ENCODE results near the gene PASK. TPM values are rescaled to one million over a fixed set of nuclear protein-coding genes. Genes with fewer than 3 reads are reported as not detected.

PASK gene
- total and polyA plus RNA-seq, 2 donors from 2014 or later, result 3.1 to 26.0 TPM

- TF ChIP-seq CTCF (IDR thresholded peaks at IDR 0.05; ENCODE audit: borderline replicate concordance, extremely low read depth, insufficient read depth), result no peak
Measured at GRCh38 chr2:241156971-241157441, 7.7 kb upstream of the PASK start.

GRCh38 chr2:241155936-241156335 lies 6.7 kb upstream of the PASK start:
- DNase-seq (peak in 1 of 5 donors; percentile 11), FAIRE-seq (no peak)
- Histone ChIP-seq H3K9me3 (ENCODE audit: control insufficient read depth in 2 of 3, insufficient read depth in 1 of 3, low read length in 3 of 3) (no peaks in the 10 kb centered on the region), H3K9ac (ENCODE audit: low read length in 3 of 3) (no peak overlapping the region), H3K36me3 (ENCODE audit: control insufficient read depth in 2 of 3, insufficient read depth in 3 of 3, low read length in 3 of 3) (peaks cover 0 to 23% (median 18%) of the 10 kb centered on the region in 3 donors), H3K27ac (ENCODE audit: low read depth in 2 of 2, low read length in 2 of 2) (no peak overlapping the region), H3K4me1 (ENCODE audit: control insufficient read depth in 2 of 3, insufficient read depth in 2 of 3, low read depth in 1 of 3, low read length in 3 of 3) (peaks cover 0 to 9% (median 2%) of the 10 kb centered on the region in 3 donors), H3K27me3 (ENCODE audit: control insufficient read depth, insufficient read depth, low read length) (no peaks in the 10 kb centered on the region), H3K4me3 (ENCODE audit: low read length in 3 of 3) (no peak overlapping the region)
- TF ChIP-seq CTCF (IDR thresholded peaks at IDR 0.05; ENCODE audit: borderline replicate concordance, extremely low read depth, insufficient read depth), result no peak
- intact Hi-C loops (cut with DNase I), result no loop called here

More at GRCh38 chr2:241156971-241157441, 7.7 kb upstream of the PASK start:
- Histone ChIP-seq H3K9ac (ENCODE audit: low read length in 3 of 3) (no peak overlapping the region), H3K36me3 (ENCODE audit: control insufficient read depth in 2 of 3, insufficient read depth in 3 of 3, low read length in 3 of 3) (peaks cover 0 to 23% (median 18%) of the 10 kb centered on the region in 3 donors), H3K9me3 (ENCODE audit: control insufficient read depth in 2 of 3, insufficient read depth in 1 of 3, low read length in 3 of 3) (no peaks in the 10 kb centered on the region), H3K27ac (ENCODE audit: low read depth in 2 of 2, low read length in 2 of 2) (no peak overlapping the region), H3K4me3 (ENCODE audit: low read length in 3 of 3) (no peak overlapping the region), H3K4me1 (ENCODE audit: control insufficient read depth in 2 of 3, insufficient read depth in 2 of 3, low read depth in 1 of 3, low read length in 3 of 3) (peaks cover 0 to 2% (median 0%) of the 10 kb centered on the region in 3 donors), H3K27me3 (ENCODE audit: control insufficient read depth, insufficient read depth, low read length) (no peaks in the 10 kb centered on the region)
- DNase-seq (peak in 1 of 5 donors; percentile 9), FAIRE-seq (no peak)
- intact Hi-C loops (cut with DNase I), result no loop called here

- Histone ChIP-seq H3K9me3 (ENCODE audit: control insufficient read depth in 2 of 3, insufficient read depth in 1 of 3, low read length in 3 of 3) (no peaks in the 10 kb centered on the region), H3K9ac (ENCODE audit: low read length in 3 of 3) (no peak overlapping the region), H3K27me3 (ENCODE audit: control insufficient read depth, insufficient read depth, low read length) (no peaks in the 10 kb centered on the region), H3K27ac (ENCODE audit: low read depth in 2 of 2, low read length in 2 of 2) (no peak overlapping the region), H3K4me3 (ENCODE audit: low read length in 3 of 3) (no peak overlapping the region), H3K4me1 (ENCODE audit: control insufficient read depth in 2 of 3, insufficient read depth in 2 of 3, low read depth in 1 of 3, low read length in 3 of 3) (peaks cover 0 to 13% (median 5%) of the 10 kb centered on the region in 3 donors), H3K36me3 (ENCODE audit: control insufficient read depth in 2 of 3, insufficient read depth in 3 of 3, low read length in 3 of 3) (peaks cover 0 to 23% (median 18%) of the 10 kb centered on the region in 3 donors)
- intact Hi-C loops (cut with DNase I), result no loop called here
- peak in 1 of 5 donors; percentile 1 for DNase-seq
- no peak for TF ChIP-seq CTCF (IDR thresholded peaks at IDR 0.05; ENCODE audit: borderline replicate concordance, extremely low read depth, insufficient read depth)
- no peak for FAIRE-seq
Measured at GRCh38 chr2:241154915-241155314, 5.6 kb upstream of the PASK start.

- DNase-seq (peak in 1 of 5 donors; percentile 60), FAIRE-seq (no peak)
- no peaks in the 10 kb centered on the region for H3K27me3 ChIP-seq (ENCODE audit: control insufficient read depth, insufficient read depth, low read length)
- peaks cover 0 to 16% (median 5%) of the 10 kb centered on the region in 3 donors for H3K4me1 ChIP-seq (ENCODE audit: control insufficient read depth in 2 of 3, insufficient read depth in 2 of 3, low read depth in 1 of 3, low read length in 3 of 3)
- H3K36me3 ChIP-seq (ENCODE audit: control insufficient read depth in 2 of 3, insufficient read depth in 3 of 3, low read length in 3 of 3), result peaks cover 0 to 19% (median 18%) of the 10 kb centered on the region in 3 donors
- H3K9me3 ChIP-seq (ENCODE audit: control insufficient read depth in 2 of 3, insufficient read depth in 1 of 3, low read length in 3 of 3), result no peaks in the 10 kb centered on the region
- H3K9ac ChIP-seq (ENCODE audit: low read length in 3 of 3), result no peak overlapping the region
- H3K4me3 ChIP-seq (ENCODE audit: low read length in 3 of 3), result no peak overlapping the region
- no peak for TF ChIP-seq CTCF (IDR thresholded peaks at IDR 0.05; ENCODE audit: borderline replicate concordance, extremely low read depth, insufficient read depth)
- intact Hi-C loops (cut with DNase I), result no loop called here
- no peak overlapping the region for H3K27ac ChIP-seq (ENCODE audit: low read depth in 2 of 2, low read length in 2 of 2)
Measured at GRCh38 chr2:241153616-241154015, 4.3 kb upstream of the PASK start.

Data from kidney (tissue), 14 donors.